Measurements from ENCODE around the gene ATP8A2. TPM values are rescaled to one million over a fixed set of nuclear protein-coding genes. Genes with fewer than 3 reads are reported as not detected.

ATP8A2 gene
- polyA plus RNA-seq, 3 donors, result not detected

DNA sequence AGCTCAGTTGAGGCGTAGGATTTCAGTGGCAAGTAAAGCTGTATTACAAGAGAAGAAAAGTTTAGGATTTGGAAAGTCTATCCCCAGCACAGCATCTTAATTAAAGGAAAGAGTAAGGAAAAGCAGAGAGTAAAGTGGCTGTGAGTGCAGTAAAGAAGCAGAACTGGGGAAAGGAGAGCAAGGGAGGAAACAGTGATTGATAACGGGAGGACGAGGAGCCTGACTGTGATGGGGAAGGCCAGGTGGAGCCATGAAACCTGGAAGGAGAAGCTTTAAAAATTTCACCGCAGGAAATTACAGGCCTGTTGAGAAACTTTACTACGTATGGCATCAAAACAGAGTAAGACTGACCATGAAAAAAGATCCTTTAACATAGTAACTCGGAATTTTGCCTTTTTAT is 504.5 kb downstream of the ATP8A2 start:
- Mint-ChIP-seq H3K9me3 (peaks cover 0 to 7% (median 4%) of the 10 kb centered on the region in 7 donors), H3K27me3 (ENCODE audit: low read depth in 3 of 3) (peaks cover 1 to 4% (median 2%) of the 10 kb centered on the region in 3 donors), H3K4me3 (no peak overlapping the region), H3K4me1 (peaks cover 39% of the 10 kb centered on the region), H3K36me3 (no peaks in the 10 kb centered on the region), H3K27ac (peak overlapping the region in 1 of 7 donors; percentile 41)
- H3K79me2 ChIP-seq (ENCODE audit: insufficient read depth, low read length), result no peaks in the 10 kb centered on the region
- H3K9ac ChIP-seq (ENCODE audit: insufficient read depth, low read length, poor library complexity, severe bottlenecking), result no peak overlapping the region
- H3K27me3 ChIP-seq (ENCODE audit: control insufficient read depth in 2 of 2, insufficient read depth in 2 of 2, low read length in 2 of 2), result no peaks in the 10 kb centered on the region
- TF ChIP-seq, protein P1, sequence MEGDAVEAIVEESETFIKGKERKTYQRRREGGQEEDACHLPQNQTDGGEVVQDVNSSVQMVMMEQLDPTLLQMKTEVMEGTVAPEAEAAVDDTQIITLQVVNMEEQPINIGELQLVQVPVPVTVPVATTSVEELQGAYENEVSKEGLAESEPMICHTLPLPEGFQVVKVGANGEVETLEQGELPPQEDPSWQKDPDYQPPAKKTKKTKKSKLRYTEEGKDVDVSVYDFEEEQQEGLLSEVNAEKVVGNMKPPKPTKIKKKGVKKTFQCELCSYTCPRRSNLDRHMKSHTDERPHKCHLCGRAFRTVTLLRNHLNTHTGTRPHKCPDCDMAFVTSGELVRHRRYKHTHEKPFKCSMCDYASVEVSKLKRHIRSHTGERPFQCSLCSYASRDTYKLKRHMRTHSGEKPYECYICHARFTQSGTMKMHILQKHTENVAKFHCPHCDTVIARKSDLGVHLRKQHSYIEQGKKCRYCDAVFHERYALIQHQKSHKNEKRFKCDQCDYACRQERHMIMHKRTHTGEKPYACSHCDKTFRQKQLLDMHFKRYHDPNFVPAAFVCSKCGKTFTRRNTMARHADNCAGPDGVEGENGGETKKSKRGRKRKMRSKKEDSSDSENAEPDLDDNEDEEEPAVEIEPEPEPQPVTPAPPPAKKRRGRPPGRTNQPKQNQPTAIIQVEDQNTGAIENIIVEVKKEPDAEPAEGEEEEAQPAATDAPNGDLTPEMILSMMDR (IDR thresholded peaks at IDR 0.05), result no peak
- H3K4me3 ChIP-seq (replicated peaks in 1 of 3; ENCODE audit: low read depth in 2 of 3, low read length in 3 of 3), result no peak overlapping the region
- H4K20me1 ChIP-seq (ENCODE audit: insufficient read depth, low read length), result no peaks in the 10 kb centered on the region
- H3K36me3 ChIP-seq (replicated peaks in 1 of 2; ENCODE audit: control insufficient read depth in 1 of 2, insufficient read depth in 2 of 2, low read length in 2 of 2), result no peaks in the 10 kb centered on the region
- no peak for DNase-seq
- H3K4me1 ChIP-seq (ENCODE audit: control insufficient read depth in 1 of 2, insufficient read depth in 2 of 2, low read length in 2 of 2), result peaks cover 38 to 46% of the 10 kb centered on the region in 2 donors
- no peaks in the 10 kb centered on the region for H3K9me3 ChIP-seq (replicated peaks in 1 of 2; ENCODE audit: control insufficient read depth in 1 of 2, insufficient read depth in 1 of 2, low read length in 2 of 2)
- no peak overlapping the region for H3K4me2 ChIP-seq (replicated peaks; ENCODE audit: extremely low read depth, low read length, poor library complexity, severe bottlenecking)
- no peak overlapping the region for H3K27ac ChIP-seq (ENCODE audit: low read depth in 1 of 2, low read length in 2 of 2)
- intact Hi-C loops (cut with micrococcal nuclease), result no loop called here
- peak overlapping the region; percentile 15 for H2AFZ ChIP-seq (ENCODE audit: insufficient read depth, low read depth, low read length, poor library complexity, severe bottlenecking)
- no CpG with 5 or more reads among the region's 6 CpGs for WGBS (ENCODE audit: insufficient coverage)

DNA sequence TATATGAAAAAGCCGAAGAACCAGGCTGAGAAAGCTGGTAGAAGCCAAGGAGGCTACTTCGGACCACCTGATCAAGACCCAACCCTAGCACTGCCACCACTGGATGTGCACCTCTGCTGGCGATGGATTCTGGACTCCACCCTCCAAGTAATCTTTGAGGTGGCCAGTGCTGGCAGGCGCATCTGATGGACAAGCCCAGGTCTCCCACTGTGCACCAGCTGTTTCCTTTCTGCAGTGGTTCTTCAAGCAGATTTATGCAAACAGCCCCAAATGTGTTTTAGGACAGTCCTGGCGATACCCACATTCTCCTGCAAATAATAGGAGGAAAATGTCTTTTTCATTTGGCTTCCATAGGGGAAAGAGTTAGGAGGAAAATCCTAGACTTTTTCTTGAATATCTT is 507.7 kb downstream of the ATP8A2 start:
- no peak overlapping the region for H3K4me3 ChIP-seq (replicated peaks in 1 of 3; ENCODE audit: low read depth in 2 of 3, low read length in 3 of 3)
- peaks cover 1 to 3% (median 3%) of the 10 kb centered on the region in 3 donors for H3K27me3 Mint-ChIP-seq (ENCODE audit: low read depth in 3 of 3)
- 90% methylated on average over 4 of the region's 5 CpGs for WGBS (ENCODE audit: insufficient coverage)
- H3K9me3 Mint-ChIP-seq, result peaks cover 0 to 3% (median 2%) of the 10 kb centered on the region in 7 donors
- no peak overlapping the region for H3K9ac ChIP-seq (ENCODE audit: insufficient read depth, low read length, poor library complexity, severe bottlenecking)
- H3K27ac Mint-ChIP-seq, result no peak overlapping the region
- peaks cover 10% of the 10 kb centered on the region for H3K4me1 Mint-ChIP-seq
- H3K79me2 ChIP-seq (ENCODE audit: insufficient read depth, low read length), result no peaks in the 10 kb centered on the region
- peaks cover 6 to 13% of the 10 kb centered on the region in 2 donors for H3K4me1 ChIP-seq (ENCODE audit: control insufficient read depth in 1 of 2, insufficient read depth in 2 of 2, low read length in 2 of 2)
- no peaks in the 10 kb centered on the region for H3K9me3 ChIP-seq (replicated peaks in 1 of 2; ENCODE audit: control insufficient read depth in 1 of 2, insufficient read depth in 1 of 2, low read length in 2 of 2)
- intact Hi-C loops (cut with micrococcal nuclease), result no loop called here
- H2AFZ ChIP-seq (ENCODE audit: insufficient read depth, low read depth, low read length, poor library complexity, severe bottlenecking), result no peak overlapping the region
- H3K4me3 Mint-ChIP-seq, result no peak overlapping the region
- H3K4me2 ChIP-seq (replicated peaks; ENCODE audit: extremely low read depth, low read length, poor library complexity, severe bottlenecking), result no peak overlapping the region
- DNase-seq, result no peak
- H3K36me3 ChIP-seq (replicated peaks in 1 of 2; ENCODE audit: control insufficient read depth in 1 of 2, insufficient read depth in 2 of 2, low read length in 2 of 2), result no peaks in the 10 kb centered on the region
- no peak overlapping the region for H3K27ac ChIP-seq (ENCODE audit: low read depth in 1 of 2, low read length in 2 of 2)
- H4K20me1 ChIP-seq (ENCODE audit: insufficient read depth, low read length), result no peaks in the 10 kb centered on the region
- no peaks in the 10 kb centered on the region for H3K36me3 Mint-ChIP-seq
- TF ChIP-seq, protein P1 (IDR thresholded peaks at IDR 0.05), result no peak
- H3K27me3 ChIP-seq (ENCODE audit: control insufficient read depth in 2 of 2, insufficient read depth in 2 of 2, low read length in 2 of 2), result no peaks in the 10 kb centered on the region

Data from CD14-positive monocyte (primary cell).